ENCODE measurements around the gene RHOD. TPM values are rescaled to one million over a fixed set of nuclear protein-coding genes. Genes with fewer than 3 reads are reported as not detected.

Gene RHOD
- total RNA-seq, 2 donors from 2014 or later = 26.2 to 69.5 TPM

GRCh38 chr11:67014343-67014742, 42.3 kb upstream of the RHOD start:
- intact Hi-C loops (cut with DNase I) = no loop called here
- Histone ChIP-seq H3K36me3 (no peaks in the 10 kb centered on the region), H3K27me3 (replicated peaks; ENCODE audit: insufficient read depth) (no peaks in the 10 kb centered on the region), H3K4me1 (replicated peaks) (no peaks in the 10 kb centered on the region), H3K9me3 (no peaks in the 10 kb centered on the region), H3K4me3 (no peak overlapping the region), H3K27ac (no peak overlapping the region)
- no peak for DNase-seq (ENCODE audit: low spot score)
- no peak for TF ChIP-seq CTCF (IDR thresholded peaks at IDR 0.05)
- TF ChIP-seq POLR2AphosphoS5 (IDR thresholded peaks at IDR 0.05) = no peak
- TF ChIP-seq POLR2A (IDR thresholded peaks at IDR 0.05) = no peak
- 95% methylated on average over 7 of the region's 7 CpGs for WGBS

- no peak for DNase-seq (ENCODE audit: low spot score)
- H3K27ac ChIP-seq = no peak overlapping the region
- no peaks in the 10 kb centered on the region for H3K9me3 ChIP-seq
- no peak overlapping the region for H3K4me3 ChIP-seq
- WGBS = 89% methylated on average over 8 of the region's 8 CpGs
- TF ChIP-seq CTCF (IDR thresholded peaks at IDR 0.05) (no peak), POLR2A (IDR thresholded peaks at IDR 0.05) (no peak), POLR2AphosphoS5 (IDR thresholded peaks at IDR 0.05) (no peak)
- H3K4me1 ChIP-seq (replicated peaks) = no peaks in the 10 kb centered on the region
- H3K27me3 ChIP-seq (replicated peaks; ENCODE audit: insufficient read depth) = no peaks in the 10 kb centered on the region
- intact Hi-C loops (cut with DNase I) = no loop called here
- H3K36me3 ChIP-seq = no peaks in the 10 kb centered on the region
These were observed 41.6 kb upstream of the RHOD start for GRCh38 chr11:67015048-67015447.

GRCh38 chr11:67016550-67016949, 40.1 kb upstream of the RHOD start:
- 84% methylated on average over 5 of the region's 5 CpGs for WGBS
- no peak for TF ChIP-seq CTCF (IDR thresholded peaks at IDR 0.05)
- H3K27me3 ChIP-seq (replicated peaks; ENCODE audit: insufficient read depth) = no peaks in the 10 kb centered on the region
- no peaks in the 10 kb centered on the region for H3K9me3 ChIP-seq
- no peak overlapping the region for H3K4me3 ChIP-seq
- H3K36me3 ChIP-seq = no peaks in the 10 kb centered on the region
- intact Hi-C loops (cut with DNase I) = no loop called here
- no peaks in the 10 kb centered on the region for H3K4me1 ChIP-seq (replicated peaks)
- H3K27ac ChIP-seq = no peak overlapping the region
- DNase-seq (ENCODE audit: low spot score) = no peak

GRCh38 chr11:67020949-67021348, 35.7 kb upstream of the RHOD start:
- Histone ChIP-seq H3K4me1 (replicated peaks) (no peaks in the 10 kb centered on the region), H3K27me3 (replicated peaks; ENCODE audit: insufficient read depth) (no peaks in the 10 kb centered on the region), H3K9me3 (no peaks in the 10 kb centered on the region), H3K4me3 (no peak overlapping the region), H3K36me3 (no peaks in the 10 kb centered on the region), H3K27ac (no peak overlapping the region)
- 93% methylated on average over 6 of the region's 6 CpGs for WGBS
- no peak for TF ChIP-seq POLR2A (IDR thresholded peaks at IDR 0.05)
- no peak for TF ChIP-seq CTCF (IDR thresholded peaks at IDR 0.05)
- TF ChIP-seq POLR2AphosphoS5 (IDR thresholded peaks at IDR 0.05) = no peak
- no peak for DNase-seq (ENCODE audit: low spot score)
- intact Hi-C loops (cut with DNase I) = no loop called here

GRCh38 chr11:67022341-67022933, 34.2 kb upstream of the RHOD start:
- H3K9me3 ChIP-seq = no peaks in the 10 kb centered on the region
- no peaks in the 10 kb centered on the region for H3K36me3 ChIP-seq
- DNase-seq (ENCODE audit: low spot score) = peak; percentile 73
- H3K4me1 ChIP-seq (replicated peaks) = no peaks in the 10 kb centered on the region
- H3K27me3 ChIP-seq (replicated peaks; ENCODE audit: insufficient read depth) = no peaks in the 10 kb centered on the region
- no peak overlapping the region for H3K27ac ChIP-seq
- TF ChIP-seq CTCF (IDR thresholded peaks at IDR 0.05) (no peak), POLR2AphosphoS5 (IDR thresholded peaks at IDR 0.05) (peak; percentile 70)
- intact Hi-C loops (cut with DNase I) = no loop called here
- WGBS = 9% methylated on average over 20 of the region's 20 CpGs
- peak overlapping the region; percentile 28 to 43 for H3K4me3 ChIP-seq

Measured in prostate gland (tissue), 2 donors.